GM12874 (cell line): ENCODE measurements around the gene FOXO6.

Experiments
- TF ChIP-seq, protein P1 (sequence below): IDR thresholded peaks from 2 replicates; pipeline ENCODE4 v1.5.1; 2011; ENCODE audit warnings: low read depth, mild to moderate bottlenecking, control low read depth, low read length, moderate library complexity; ENCODE audit not compliant: insufficient read depth

Gene FOXO6

DNA sequence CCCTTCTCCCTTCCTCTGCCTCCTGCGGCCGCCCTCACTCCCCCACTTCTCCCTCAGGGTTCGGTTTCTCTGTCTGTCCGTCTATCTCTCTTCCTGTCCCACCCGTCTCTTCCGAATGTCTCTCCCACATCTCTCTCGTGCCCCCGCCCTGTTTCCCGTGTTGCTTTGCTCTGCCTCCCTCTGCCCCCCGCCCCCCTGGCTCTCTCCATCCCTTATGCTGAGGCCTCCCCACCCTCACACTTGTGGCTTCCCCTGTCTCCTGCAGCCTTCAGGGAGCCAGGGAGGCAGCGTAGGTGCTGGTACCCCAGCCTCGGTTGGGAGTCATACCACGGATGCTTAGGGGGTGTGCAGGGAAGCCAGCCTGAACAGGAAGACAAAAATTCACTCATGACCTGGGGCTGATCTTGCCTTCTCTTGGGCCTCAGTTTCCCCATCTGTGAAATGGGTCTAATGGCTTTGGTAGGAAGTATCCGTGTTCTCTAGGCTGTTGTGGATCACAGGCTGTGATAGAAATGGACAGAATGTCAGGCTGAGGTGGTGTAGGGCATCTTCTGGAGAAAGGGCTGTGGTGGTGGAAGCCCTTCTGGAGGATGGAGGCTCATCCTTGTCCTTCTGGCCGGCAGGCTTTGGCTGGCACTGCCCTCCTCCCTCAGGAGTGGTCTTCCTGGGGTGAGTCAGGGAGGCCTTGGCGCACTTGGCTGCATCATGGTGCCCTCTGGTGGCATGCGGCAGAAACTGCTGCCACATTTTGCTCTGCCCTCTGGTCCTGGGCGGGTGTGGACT, 55.5 kb downstream of the FOXO6 start:
- TF ChIP-seq, protein P1, sequence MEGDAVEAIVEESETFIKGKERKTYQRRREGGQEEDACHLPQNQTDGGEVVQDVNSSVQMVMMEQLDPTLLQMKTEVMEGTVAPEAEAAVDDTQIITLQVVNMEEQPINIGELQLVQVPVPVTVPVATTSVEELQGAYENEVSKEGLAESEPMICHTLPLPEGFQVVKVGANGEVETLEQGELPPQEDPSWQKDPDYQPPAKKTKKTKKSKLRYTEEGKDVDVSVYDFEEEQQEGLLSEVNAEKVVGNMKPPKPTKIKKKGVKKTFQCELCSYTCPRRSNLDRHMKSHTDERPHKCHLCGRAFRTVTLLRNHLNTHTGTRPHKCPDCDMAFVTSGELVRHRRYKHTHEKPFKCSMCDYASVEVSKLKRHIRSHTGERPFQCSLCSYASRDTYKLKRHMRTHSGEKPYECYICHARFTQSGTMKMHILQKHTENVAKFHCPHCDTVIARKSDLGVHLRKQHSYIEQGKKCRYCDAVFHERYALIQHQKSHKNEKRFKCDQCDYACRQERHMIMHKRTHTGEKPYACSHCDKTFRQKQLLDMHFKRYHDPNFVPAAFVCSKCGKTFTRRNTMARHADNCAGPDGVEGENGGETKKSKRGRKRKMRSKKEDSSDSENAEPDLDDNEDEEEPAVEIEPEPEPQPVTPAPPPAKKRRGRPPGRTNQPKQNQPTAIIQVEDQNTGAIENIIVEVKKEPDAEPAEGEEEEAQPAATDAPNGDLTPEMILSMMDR = peak; percentile 96

DNA sequence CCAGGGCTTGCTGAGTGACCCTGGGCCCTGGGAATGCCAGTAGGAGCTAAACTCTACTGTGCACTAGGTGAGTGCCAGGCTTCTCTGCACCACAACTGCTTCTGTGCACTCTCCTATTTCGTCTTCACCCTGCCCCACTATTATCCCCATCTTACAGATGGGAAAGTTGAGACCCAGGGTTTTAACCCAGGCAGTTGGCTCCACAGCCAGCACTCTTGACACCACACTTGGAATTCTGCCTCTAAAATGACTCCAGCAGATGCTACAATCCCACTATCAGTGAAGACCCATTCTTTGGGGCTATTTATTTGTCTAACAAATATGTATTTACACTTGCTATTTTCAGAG, 56.1 kb downstream of the FOXO6 start:
- TF ChIP-seq, protein P1 = no peak

DNA sequence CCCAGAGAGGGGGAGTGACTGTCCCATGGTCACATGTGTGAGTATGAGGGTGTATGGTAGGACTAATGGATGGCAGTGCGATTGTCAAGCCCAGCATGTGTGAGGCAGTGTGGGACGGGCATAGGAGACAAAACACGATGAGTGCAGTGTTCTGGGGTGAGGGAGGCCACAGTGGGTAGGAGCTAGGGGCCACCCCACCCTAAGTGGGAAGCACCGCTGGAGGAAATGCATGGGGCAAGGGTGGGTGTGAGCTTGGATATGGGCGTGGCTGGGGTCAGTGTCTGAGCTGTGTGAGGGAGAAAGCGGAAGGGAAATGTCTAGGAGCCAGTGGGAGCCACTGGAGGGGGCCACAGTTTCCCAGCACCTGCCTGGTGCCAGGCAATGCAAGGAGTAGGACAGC, 56.5 kb downstream of the FOXO6 start:
- TF ChIP-seq, protein P1 = no peak

DNA sequence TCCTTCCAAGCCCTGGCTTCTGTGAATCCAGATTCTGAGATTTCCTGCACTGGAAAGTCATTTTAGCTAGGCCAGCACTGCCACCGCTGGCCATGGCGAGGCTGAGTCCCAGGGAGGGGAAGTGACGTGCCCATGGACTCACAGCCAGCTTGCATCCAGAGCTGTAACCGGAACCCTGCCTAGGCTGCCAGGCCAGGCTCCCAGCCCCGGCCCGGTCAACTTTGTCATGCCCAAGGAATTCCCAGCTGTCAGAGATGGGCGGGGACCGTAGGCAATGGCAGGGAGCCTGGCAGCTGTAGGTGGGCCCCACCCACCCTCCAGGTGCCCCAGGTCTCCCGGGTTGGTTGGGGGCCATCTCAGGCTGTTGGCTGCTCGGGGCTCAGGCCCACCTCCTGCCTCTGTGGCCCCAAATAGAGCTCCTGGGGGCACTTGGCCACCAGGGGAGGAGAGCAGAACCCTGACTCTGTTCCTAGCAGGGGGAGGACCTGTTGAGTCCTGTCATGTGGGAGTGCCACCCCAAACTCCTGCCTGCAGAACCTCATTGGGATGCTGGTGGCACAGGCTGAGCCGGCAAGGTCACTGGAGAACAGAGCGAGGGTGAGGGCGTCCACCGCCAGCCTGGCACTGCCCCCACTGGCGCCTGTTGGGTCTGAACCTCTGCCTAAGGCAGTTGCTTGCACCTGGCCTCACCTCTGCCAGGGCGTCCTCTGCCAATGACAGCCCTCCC, 57.8 kb downstream of the FOXO6 start:
- TF ChIP-seq, protein P1 = no peak

DNA sequence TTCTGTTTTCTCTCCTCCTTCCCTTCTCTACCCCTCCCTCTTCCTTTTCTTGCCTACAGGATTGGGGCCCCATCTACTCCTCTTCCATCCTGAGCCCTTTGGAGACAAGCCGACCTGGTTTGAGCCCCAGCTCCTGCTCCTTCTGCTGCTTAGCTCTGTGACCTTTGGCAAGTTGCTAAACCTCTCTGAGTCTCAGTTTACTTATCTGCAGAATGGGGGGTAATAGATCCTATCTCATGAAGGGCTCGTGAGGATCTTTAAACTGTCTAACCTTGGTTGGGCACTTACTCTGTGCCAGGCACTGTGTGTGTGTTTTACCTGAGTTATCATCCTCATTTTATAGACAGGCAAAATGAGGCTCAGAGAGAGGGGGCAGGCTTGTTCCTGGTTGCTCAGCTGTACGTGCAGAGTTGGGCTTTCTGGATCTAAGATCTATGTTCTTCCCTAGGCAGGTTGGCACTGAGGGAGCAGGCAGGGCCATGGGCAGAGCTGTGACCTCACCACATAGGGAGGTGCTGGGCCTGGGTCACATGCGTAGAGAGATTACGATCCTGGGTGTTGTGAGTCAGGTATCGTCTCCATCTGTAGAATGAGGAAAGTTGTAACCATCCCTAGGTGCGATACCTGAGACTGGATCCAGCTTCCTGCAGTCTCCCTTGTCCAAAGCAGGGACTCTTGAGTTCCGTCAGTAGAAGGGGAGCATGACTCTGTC, 58.5 kb downstream of the FOXO6 start:
- TF ChIP-seq, protein P1 = no peak

DNA sequence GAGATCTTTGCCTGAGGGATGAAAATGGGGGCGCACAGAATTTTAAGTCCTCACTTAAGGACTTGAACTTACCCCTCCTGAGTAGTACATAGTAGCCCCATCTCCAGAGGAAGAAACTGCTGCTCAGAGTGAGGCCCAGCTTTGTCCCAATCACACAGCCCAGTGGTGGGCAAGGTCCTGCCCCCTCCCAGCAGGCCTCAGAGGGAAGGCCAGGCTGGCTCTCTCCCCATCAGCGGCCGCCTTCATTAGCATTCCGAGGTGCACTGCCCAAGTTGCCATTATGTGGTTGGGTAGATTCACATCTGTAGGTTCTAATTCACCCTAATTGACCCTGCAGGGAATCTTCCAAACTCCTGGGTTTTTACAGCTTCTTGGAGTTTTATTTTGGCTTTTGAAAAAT, 59.1 kb downstream of the FOXO6 start:
- TF ChIP-seq, protein P1 = no peak

DNA sequence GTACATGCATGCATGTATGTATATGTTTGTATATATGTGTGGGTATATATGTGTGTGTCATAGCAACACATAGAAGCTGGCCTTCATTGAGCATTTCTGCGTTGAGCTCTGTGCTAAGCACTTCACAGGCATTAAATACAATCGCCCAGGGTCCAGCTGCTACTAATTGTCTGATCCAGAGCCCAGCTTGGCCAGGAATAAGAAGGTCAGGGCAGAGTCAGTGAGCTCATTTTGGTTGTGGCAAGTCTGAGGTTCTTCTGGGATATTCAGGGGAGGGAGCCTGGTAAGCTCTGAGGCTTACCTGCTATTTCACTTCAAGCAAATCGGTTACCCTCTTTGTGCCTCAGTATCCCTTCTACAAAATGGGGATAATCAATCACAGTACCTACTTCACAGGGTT, 59.6 kb downstream of the FOXO6 start:
- TF ChIP-seq, protein P1 = no peak
